Endothelial cell of umbilical vein (primary cell): ENCODE data around the gene MAP4K4. TPM values are rescaled to one million over a fixed set of nuclear protein-coding genes. Genes with fewer than 3 reads are reported as not detected.
A peak's percentile ranks its signal among the peaks of the same experiment; 100 is the strongest.

Experiments
- BruUV-seq: library from RNA; stranded (reverse); fragments of 400-500 nt; replicated peaks from 2 replicates; lab custom pipeline; 2021; lab: Mats Ljungman, UMichigan
- CTCF ChIA-PET: fragments of 300-600, 350-600 bp; sonication (Branson Sonifier 250); formaldehyde crosslinking; loops from one replicate; lab custom pipeline; 2021; ENCODE audit warnings: antibody characterized with exemption, inconsistent platforms; lab: Charles Lee
- POLR2A ChIA-PET: fragments of 300-600, 350-600 bp; sonication (Branson Sonifier 250); formaldehyde crosslinking; loops from one replicate; lab custom pipeline; 2021; ENCODE audit warnings: antibody characterized with exemption, inconsistent platforms; lab: Charles Lee
- DNase-seq: peaks from one replicate; pipeline ENCODE4 v3.0.0-alpha.2; 2011; ENCODE audit warnings: low read depth, low spot score
- FAIRE-seq: peaks from 2 replicates; lab custom pipeline; 2011; peaks lifted over from hg19 to GRCh38; lab: Jason Lieb, UNC
- H2AFZ ChIP-seq: 2 replicates; pipeline ENCODE4 v1.6.0; 2012; ENCODE audit warnings: low read depth, low read length, control low read depth, inconsistent platforms
- H3K27ac ChIP-seq: 2 replicates; pipeline ENCODE4 v1.5.1; 2011; ENCODE audit warnings: low read depth, mild to moderate bottlenecking, control low read depth, low read length, moderate library complexity; ENCODE audit not compliant: insufficient read depth
- H3K27me3 ChIP-seq, 2 experiments: 2 replicates each; pipeline versions ENCODE4 v1.6.0 to v1.6.1; 2011; ENCODE audit warnings: low read length in 2 of 2, mixed read lengths in 1 of 2; ENCODE audit not compliant: control insufficient read depth in 2 of 2, insufficient read depth in 2 of 2
- H3K36me3 ChIP-seq, 2 experiments: 2 replicates in 1 of 2; 3 replicates in 1 of 2; pipeline ENCODE4 v1.5.1; 2011; ENCODE audit warnings: low read length in 2 of 2, mild to moderate bottlenecking in 1 of 2, moderate library complexity in 1 of 2; ENCODE audit not compliant: control insufficient read depth in 2 of 2, insufficient read depth in 2 of 2; ENCODE audit errors: extremely low read depth in 1 of 2
- H3K4me1 ChIP-seq: 3 replicates; pipeline ENCODE4 v1.5.1; 2011; ENCODE audit warnings: mild to moderate bottlenecking, low read length; ENCODE audit not compliant: control insufficient read depth, insufficient read depth; ENCODE audit errors: extremely low read depth
- H3K4me2 ChIP-seq: 2 replicates; pipeline ENCODE4 v1.6.1; 2011; ENCODE audit warnings: low read length, control low read depth, mixed read lengths; ENCODE audit not compliant: insufficient read depth
- H3K4me3 ChIP-seq, 3 experiments: fragments of 200-600 bp in 1 of 3; sonication (generic), shearing (Covaris generic) in 1 of 3; replicated peaks in 1 of 3; 2 replicates each; pipeline ENCODE4 v1.5.1; 2011 to 2016; ENCODE audit warnings: control low read depth in 3 of 3, low read length in 3 of 3, mild to moderate bottlenecking in 2 of 3, inconsistent platforms in 1 of 3, low read depth in 1 of 3, moderate library complexity in 1 of 3; ENCODE audit not compliant: insufficient read depth in 1 of 3
- H3K79me2 ChIP-seq: 2 replicates; pipeline ENCODE4 v1.6.0; 2012; ENCODE audit warnings: low read length, inconsistent platforms; ENCODE audit not compliant: control insufficient read depth, insufficient read depth
- H3K9ac ChIP-seq: replicated peaks from 2 replicates; pipeline ENCODE3; 2011; ENCODE audit warnings: low read length, control low read depth; ENCODE audit not compliant: insufficient read depth; ENCODE audit errors: extremely low read depth
- H3K9me1 ChIP-seq: replicated peaks from 3 replicates; pipeline ENCODE4 v1.6.0; 2011; ENCODE audit warnings: mild to moderate bottlenecking, low read length; ENCODE audit not compliant: control insufficient read depth, insufficient read depth; ENCODE audit errors: extremely low read depth
- H3K9me3 ChIP-seq: replicated peaks from 2 replicates; pipeline ENCODE4 v1.5.1; 2012; ENCODE audit warnings: low read length, inconsistent platforms; ENCODE audit not compliant: control insufficient read depth, insufficient read depth
- H4K20me1 ChIP-seq: replicated peaks from 2 replicates; pipeline ENCODE3; 2011; ENCODE audit warnings: mild to moderate bottlenecking, low read length; ENCODE audit not compliant: control insufficient read depth, insufficient read depth; ENCODE audit errors: extremely low read depth
- CTCF ChIP-seq, 2 donors: IDR thresholded peaks; 1 replicate in 1 of 2; 2 replicates in 1 of 2; pipeline ENCODE4 v1.5.1; 2011; ENCODE audit warnings: low read length in 2 of 2, mild to moderate bottlenecking in 2 of 2, moderate library complexity in 2 of 2, control low read depth in 1 of 2, inconsistent platforms in 1 of 2, low read depth in 1 of 2; ENCODE audit not compliant: insufficient read depth in 1 of 2; ENCODE audit errors: extremely low read depth in 1 of 2
- EZH2 ChIP-seq: IDR thresholded peaks from 2 replicates; pipeline ENCODE4 v1.6.1; 2012; ENCODE audit warnings: borderline replicate concordance, low read depth, mild to moderate bottlenecking, moderate library complexity, low read length, inconsistent platforms; ENCODE audit not compliant: severe bottlenecking
- FOS ChIP-seq: IDR thresholded peaks from 2 replicates; pipeline ENCODE4 v1.6.1; 2011; ENCODE audit warnings: mild to moderate bottlenecking, low read length, moderate library complexity, borderline replicate concordance; ENCODE audit not compliant: insufficient read depth
- GATA2 ChIP-seq: IDR thresholded peaks from 2 replicates; pipeline ENCODE4 v1.7.0; 2011; ENCODE audit warnings: low read depth, mild to moderate bottlenecking, moderate library complexity, mixed read lengths, low read length; ENCODE audit not compliant: insufficient read length, insufficient read depth
- JUN ChIP-seq: IDR thresholded peaks from 2 replicates; pipeline ENCODE4 v1.6.1; 2011; ENCODE audit warnings: borderline replicate concordance, low read depth; ENCODE audit not compliant: insufficient read length, insufficient read depth
- MAX ChIP-seq: IDR thresholded peaks from 2 replicates; pipeline ENCODE4 v1.6.1; 2011; ENCODE audit not compliant: insufficient read depth, insufficient read length
- MYC ChIP-seq: IDR thresholded peaks from one replicate; pipeline ENCODE4 v1.6.1; 2011; ENCODE audit warnings: mild to moderate bottlenecking, low read depth, low read length
- POLR2A ChIP-seq: IDR thresholded peaks from 2 replicates; pipeline ENCODE4 v1.6.1; 2012; ENCODE audit warnings: low read depth, mild to moderate bottlenecking, control low read depth, low read length
- POLR2AphosphoS5 ChIP-seq: IDR thresholded peaks from 2 replicates; pipeline ENCODE4 v1.6.1; 2012; ENCODE audit warnings: low read depth, mild to moderate bottlenecking, control low read depth, low read length, moderate library complexity; ENCODE audit not compliant: insufficient read depth
- dilution Hi-C: fragments of 300-500 bp; cut with MboI; formaldehyde crosslinking; loops from one replicate; pipeline ENCODE4 v1.15.0; 2019; ENCODE audit warnings: low sequenced_read_pairs; ENCODE audit not compliant: extremely low pct_ligation_motif_present
- intact Hi-C: fragments of 100-400 bp; cut with micrococcal nuclease; formaldehyde crosslinking; loops from one replicate; pipeline ENCODE4 v1.10.0; 2022
- polyA plus RNA-seq, 4 experiments: library from polyadenylated mRNA; depleted of rRNA in 3 of 4; stranded (reverse) in 3 of 4; unstranded in 1 of 4; fragments of >200 nt; gene quantifications; 2 replicates each; pipeline versions ENCODE4 v1.2.1 to v1.2.3, GENCODE V29; 2011 to 2012; ENCODE audit warnings: missing spikeins in 1 of 4
- total RNA-seq: library from RNA; stranded (reverse); gene quantifications from 2 replicates; pipeline ENCODE4 v1.2.3, GENCODE V29; 2021

Gene MAP4K4
- total and polyA plus RNA-seq, 2 donors (not counting 3 experiments of a cell fraction or from before 2014, with no cell fraction given), result 79.4 to 269 TPM

- peak; percentile 26 for FAIRE-seq
- Histone ChIP-seq H2AFZ (no peak overlapping the region), H3K4me1 (peaks cover 76% of the 10 kb centered on the region), H3K4me3 (peak overlapping the region in 1 of 3 experiments; percentile 56), H3K36me3 (no peaks in the 10 kb centered on the region), H3K27me3 (no peaks in the 10 kb centered on the region), H4K20me1 (peaks cover 17% of the 10 kb centered on the region), H3K9ac (peak overlapping the region; percentile 14), H3K9me1 (no peaks in the 10 kb centered on the region), H3K9me3 (no peaks in the 10 kb centered on the region), H3K79me2 (peaks cover 100% of the 10 kb centered on the region), H3K4me2 (peak overlapping the region; percentile 66), H3K27ac (peak overlapping the region; percentile 74)
- ChIA-PET CTCF (interaction anchor here (0.6 to 3.7 kb wide), 16 partner anchors 7 to 424 kb away, joined by 3 to 19 read pairs (median 6); partner anchors contain the start of gene MAP4K4), POLR2A (interaction anchor here (0.8 to 1.7 kb wide), 3 partner anchors 14 to 69 kb away, joined by 3 to 13 read pairs (median 4); partner anchors contain the start of gene MAP4K4)
- intact Hi-C loops, result loop anchor here (2.0 to 5.0 kb wide), 2 partner anchors 41 to 68 kb away; no protein-coding TSS in a partner anchor
- no peak for TF ChIP-seq POLR2A
- no peak for TF ChIP-seq POLR2AphosphoS5
- no peak for DNase-seq
- BruUV-seq, result TSS peak; percentile 92
- dilution Hi-C loops, result no loop called here
Measured at GRCh38 chr2:101766337-101766736, 68.8 kb downstream of the MAP4K4 start.

- Histone ChIP-seq H3K4me3 (peak overlapping the region in 1 of 3 experiments; percentile 56), H3K4me2 (peak overlapping the region; percentile 66), H2AFZ (no peak overlapping the region), H3K27ac (peak overlapping the region; percentile 74), H3K9me1 (no peaks in the 10 kb centered on the region), H3K9me3 (no peaks in the 10 kb centered on the region), H3K27me3 (no peaks in the 10 kb centered on the region), H3K9ac (peak overlapping the region; percentile 14), H3K36me3 (no peaks in the 10 kb centered on the region), H3K4me1 (peaks cover 82% of the 10 kb centered on the region), H4K20me1 (peaks cover 18% of the 10 kb centered on the region), H3K79me2 (peaks cover 100% of the 10 kb centered on the region)
- intact Hi-C loops, result loop anchor here (2.0 to 5.0 kb wide), 2 partner anchors 40 to 68 kb away; no protein-coding TSS in a partner anchor
- POLR2A ChIA-PET, result interaction anchor here (0.8 to 1.7 kb wide), 4 partner anchors 8 to 69 kb away, joined by 3 to 13 read pairs (median 4); partner anchors contain the start of gene MAP4K4
- dilution Hi-C loops, result no loop called here
- TSS peak; percentile 22 for BruUV-seq
- CTCF ChIA-PET, result interaction anchor here (0.7 to 3.7 kb wide), 20 partner anchors 8 to 425 kb away, joined by 3 to 19 read pairs (median 5); partner anchors contain the start of gene MAP4K4
- no peak for TF ChIP-seq MYC
- no peak for TF ChIP-seq MAX
- TF ChIP-seq CTCF (IDR thresholded peaks at IDR 0.05; ENCODE audit: extremely low read depth in 1 of 2, insufficient read depth in 1 of 2, low read depth in 1 of 2, low read length in 2 of 2), result no peak
- no peak for TF ChIP-seq EZH2
- TF ChIP-seq GATA2, result no peak
- peak; percentile 30 for TF ChIP-seq POLR2A
- TF ChIP-seq JUN, result no peak
- TF ChIP-seq FOS, result peak; percentile 25
- TF ChIP-seq POLR2AphosphoS5, result peak; percentile 39
- peak; percentile 74 for FAIRE-seq
- peak; percentile 94 for DNase-seq
Measured at GRCh38 chr2:101766871-101767739, 69.6 kb downstream of the MAP4K4 start.
